HG03521 (cell line): ENCODE measurements around the gene LTV1.
"Not testable (repeated sequence)": the region's sequence is repeated elsewhere in the genome, so short reads cannot be mapped to it uniquely, and the experiment has no call there.

Experiments used
- ATAC-seq: cut with Tn5 transposase; IDR thresholded peaks from one replicate; pipeline ENCODE4 v1.9.1; 2021; ENCODE audit warnings: mild to moderate bottlenecking, moderate library complexity; ENCODE audit not compliant: unreplicated experiment

Gene LTV1

DNA sequence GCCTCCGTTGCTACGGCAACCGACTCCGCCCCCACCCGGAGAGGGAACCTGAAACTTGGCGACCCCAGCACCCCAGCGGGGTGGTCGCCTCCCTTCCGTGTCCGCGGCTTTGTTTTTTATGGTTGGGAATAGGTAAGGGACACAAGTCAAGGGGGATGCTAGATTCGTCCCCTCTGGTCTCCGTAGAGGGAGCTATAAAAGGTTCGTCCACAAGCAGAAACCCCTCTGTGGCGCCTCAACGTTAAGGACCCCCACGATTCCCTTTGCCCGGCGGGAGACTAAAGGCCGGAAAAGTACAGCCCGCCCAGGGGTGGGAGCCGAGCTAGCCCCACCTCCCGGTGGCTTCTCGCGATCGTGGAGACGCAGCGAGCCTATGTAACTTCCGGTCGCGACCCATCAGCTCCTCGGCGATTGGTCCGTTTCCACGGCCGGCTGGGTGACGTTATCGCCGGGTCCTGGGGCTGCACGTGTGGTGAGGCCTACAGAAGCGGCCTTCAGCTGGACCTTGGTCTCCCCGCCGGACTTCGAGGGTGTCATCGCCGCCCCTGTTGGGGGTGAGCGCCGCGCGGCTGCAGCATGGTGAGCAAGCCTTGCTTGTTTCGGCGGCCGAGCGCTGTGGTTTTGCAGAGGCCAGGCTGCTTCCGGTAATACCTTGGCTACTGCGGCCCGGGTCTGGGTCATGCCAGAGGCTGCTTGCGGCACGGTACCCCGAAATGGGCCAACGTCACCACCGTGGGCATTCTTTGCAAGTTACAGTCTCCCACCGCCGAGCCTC lies at the start of gene LTV1:
Gene LTV1 (plus strand): TSS at position 437 of the 775 bp plus-strand sequence. CDS start 140 bp downstream, at position 577.
- peak; percentile 100 for ATAC-seq

- ATAC-seq, result not testable (repeated sequence)
Measured at GRCh38 chr6:143796551-143796950, 46.6 kb upstream of the LTV1 start.

DNA sequence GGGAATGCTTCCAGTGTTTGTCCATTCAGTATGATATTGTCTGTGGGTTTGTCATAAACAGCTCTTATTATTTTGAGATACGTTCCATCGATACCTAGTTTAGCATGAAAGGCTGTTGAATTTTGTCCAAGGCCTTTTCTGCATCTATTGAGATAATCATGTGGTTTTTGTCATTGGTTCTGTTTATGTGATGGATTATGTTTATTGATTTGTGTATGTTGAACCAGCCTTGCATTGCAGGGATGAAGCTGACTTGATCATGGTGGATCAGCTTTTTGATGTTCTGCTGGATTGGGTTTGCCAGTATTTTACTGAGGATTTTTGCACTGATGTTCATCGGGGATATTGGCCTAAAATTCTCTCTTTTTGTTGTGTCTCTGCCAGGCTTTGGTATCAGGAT lies 44.7 kb upstream of the LTV1 start:
- not testable (repeated sequence) for ATAC-seq

DNA sequence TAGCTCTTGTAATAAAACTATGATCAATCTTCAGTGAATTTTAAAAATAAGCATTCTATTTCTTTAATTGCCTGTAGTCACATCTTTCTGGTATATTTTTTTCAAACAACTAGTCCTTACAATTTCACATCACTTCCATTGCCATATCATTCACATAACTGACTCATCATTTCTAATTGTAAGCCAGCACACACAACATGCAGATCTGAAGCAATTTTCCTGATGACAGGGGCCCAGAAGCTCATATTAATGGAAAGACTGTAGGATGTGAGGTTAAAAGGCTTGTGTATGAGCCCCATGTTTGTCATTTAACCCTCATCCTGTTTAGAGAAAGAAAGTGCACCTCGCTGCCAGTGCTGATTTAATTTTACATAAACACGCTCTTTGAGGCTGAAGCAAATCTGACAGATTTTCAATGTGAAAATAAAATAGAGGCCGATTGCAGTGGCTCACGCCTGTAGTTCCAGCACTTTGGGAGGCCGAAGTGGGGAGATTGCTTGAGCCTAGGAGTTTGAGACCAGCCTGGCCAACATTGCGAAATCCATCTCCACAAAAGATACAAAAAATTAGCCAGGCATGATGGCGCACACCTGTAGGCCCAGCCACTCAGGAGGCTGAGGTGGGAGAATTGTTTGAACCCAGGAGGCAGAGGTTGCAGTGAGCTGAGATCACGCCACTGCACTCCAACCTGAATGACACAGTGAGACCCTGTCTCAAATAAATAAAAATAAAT lies 40.1 kb upstream of the LTV1 start:
- no peak for ATAC-seq

DNA sequence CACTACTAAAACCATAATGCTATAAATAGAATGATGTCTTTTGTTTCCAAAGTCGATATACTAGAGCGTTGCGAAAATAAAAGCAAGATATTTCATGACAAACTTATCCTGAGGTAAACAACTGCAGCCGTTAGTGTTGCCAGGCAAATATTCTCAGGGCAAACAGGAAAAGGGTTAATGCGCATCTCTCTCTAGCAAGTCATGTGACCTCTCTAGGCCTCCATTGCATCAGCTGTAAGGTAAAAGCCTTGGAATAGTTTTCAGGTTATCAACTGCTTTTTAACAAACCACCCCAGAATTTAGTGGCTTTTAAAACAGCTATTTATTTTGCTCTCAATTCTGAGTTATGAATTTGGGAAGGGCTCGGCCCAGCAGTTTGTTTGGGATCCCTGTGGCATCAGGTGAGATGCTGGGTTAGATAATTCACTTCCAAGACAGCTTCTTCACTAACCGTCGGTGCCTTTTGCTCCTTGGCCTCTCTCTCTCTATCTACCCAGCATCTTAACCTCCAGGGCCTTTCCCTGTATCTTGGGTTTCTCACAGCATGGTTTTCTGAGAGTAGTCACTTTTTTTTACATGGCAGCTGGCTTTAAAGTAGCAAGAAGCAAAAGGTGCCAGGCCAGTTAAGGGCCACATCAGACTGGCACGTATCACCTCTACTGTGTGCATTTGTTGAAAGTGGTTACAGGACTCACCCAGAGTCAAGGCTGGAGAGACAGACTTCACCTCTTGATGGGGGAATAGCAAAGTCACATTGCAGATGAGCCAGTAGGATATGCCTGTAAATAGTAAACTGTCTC lies 39.2 kb upstream of the LTV1 start:
- ATAC-seq, result no peak

- ATAC-seq, result no peak
Measured at GRCh38 chr6:143804835-143805239, 38.3 kb upstream of the LTV1 start.

GRCh38 chr6:143806282-143807102 lies 36.6 kb upstream of the LTV1 start:
- ATAC-seq, result no peak

DNA sequence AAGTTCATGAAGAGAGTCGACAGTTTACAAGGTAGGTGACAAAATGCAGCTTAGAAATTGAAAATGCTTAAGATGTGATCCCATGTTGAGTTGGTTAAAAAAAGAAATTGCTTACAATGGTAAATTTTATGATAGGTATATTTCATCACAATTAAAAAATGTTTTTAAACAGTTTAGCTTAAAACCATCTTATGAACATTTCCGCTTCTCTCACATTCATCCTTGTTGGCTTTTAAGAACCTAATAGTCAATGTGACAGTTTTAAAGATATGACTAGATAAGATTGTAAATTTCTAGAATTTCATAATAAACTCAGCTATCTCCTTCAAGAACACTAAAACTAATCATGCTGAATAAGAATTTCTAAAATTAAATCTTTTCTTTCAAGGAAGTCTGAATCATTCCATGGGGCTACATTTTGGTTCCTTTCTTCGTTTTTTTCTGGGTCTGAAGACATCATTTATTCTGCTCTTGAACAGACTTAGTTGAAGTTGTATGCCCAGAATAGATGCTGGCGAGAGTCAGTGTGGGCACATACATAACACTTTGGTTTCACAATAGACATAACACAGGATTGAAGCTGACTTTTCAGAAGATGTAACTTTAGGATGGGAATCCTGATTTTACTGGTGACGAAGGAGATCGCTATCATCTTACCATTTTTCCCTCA lies 35.9 kb upstream of the LTV1 start:
- no peak for ATAC-seq

- no peak for ATAC-seq
Measured at GRCh38 chr6:143810745-143811144, 32.4 kb upstream of the LTV1 start.

DNA sequence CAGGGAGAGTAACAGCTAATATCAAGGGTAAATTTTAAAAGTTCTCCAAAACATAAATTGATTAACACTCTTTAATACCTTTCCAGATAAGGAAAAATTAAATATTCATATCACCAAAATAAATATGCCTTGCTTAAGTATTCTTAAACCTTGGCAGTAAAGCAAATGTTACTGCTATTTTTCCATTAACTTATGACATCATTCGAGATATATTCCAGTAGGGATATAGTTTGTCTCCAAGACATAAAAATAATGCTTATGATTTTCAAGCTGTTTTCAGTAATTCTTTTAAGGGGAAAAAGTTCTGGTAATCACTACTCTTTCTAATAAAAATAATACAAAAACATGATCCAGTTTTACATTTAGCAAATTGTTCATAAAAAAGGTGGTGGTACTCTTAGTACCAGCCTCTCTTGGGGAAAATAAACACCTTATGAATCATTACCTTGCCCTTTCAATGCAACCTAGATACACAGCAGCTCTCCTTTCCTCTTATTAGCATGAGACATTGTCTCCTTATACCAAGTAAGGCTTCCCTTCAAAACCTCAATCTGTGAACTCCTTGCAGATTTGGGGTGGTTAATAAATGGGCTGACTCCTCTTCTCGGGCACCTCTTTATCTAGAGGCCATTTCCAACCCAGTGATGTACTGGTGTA lies 31.5 kb upstream of the LTV1 start:
- no peak for ATAC-seq

- ATAC-seq, result no peak
Measured at GRCh38 chr6:143817621-143818020, 25.5 kb upstream of the LTV1 start.

GRCh38 chr6:143821359-143821758 lies 21.8 kb upstream of the LTV1 start:
- ATAC-seq, result no peak

DNA sequence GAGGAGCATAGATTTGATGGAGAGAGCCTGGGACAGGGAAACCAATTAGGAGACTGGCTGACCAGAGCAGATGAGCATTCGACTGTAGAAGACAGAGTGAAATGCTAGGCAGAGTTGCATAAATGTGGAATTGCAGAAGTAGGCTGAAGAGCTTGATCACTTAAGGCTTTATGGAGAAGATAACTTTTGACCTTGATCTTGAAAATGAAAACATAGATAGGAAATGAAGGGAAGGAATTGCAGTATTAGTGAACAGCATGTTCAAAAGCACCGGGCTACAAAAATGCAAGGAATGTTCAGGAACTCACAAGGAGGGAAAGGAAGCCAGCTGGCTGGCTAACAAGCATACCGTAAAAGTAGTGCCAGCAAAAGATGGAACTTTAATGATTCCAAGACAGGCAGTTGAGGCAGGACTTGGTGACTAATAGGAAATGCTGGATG lies 20.5 kb upstream of the LTV1 start:
- ATAC-seq, result no peak

- no peak for ATAC-seq
Measured at GRCh38 chr6:143823548-143823947, 19.6 kb upstream of the LTV1 start.

- ATAC-seq, result no peak
Measured at GRCh38 chr6:143828572-143828971, 14.6 kb upstream of the LTV1 start.

GRCh38 chr6:143836150-143836549 lies 7.0 kb upstream of the LTV1 start:
- ATAC-seq, result no peak

GRCh38 chr6:143838395-143838794 lies 4.7 kb upstream of the LTV1 start:
- no peak for ATAC-seq

DNA sequence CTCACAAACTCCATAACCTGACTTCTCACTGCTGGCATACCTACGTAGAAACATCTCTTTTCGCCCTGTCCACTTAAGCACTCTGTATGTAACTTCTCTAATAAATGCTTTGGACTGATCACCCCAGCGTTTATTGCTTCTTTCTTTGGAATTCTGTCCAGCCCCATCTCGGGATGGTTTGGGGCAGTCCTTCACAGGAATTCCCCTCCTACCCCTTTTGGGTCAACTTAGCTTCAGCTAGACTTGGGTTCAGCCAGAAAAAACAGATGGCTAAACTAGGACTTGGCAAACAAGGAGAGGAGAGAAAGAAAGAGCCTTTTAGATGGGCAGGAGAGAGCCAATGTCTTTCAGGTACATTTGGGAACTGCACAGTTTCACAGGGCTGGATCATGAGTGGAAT lies 3.9 kb upstream of the LTV1 start:
- no peak for ATAC-seq

- ATAC-seq, result no peak
Measured at GRCh38 chr6:143840595-143841265, 2.4 kb upstream of the LTV1 start.
